Activated T-cell treated with anti-CD3 and anti-CD28 coated beads, Interleukin-2, amount 50 U/mL, for 72 hours (primary cell): ENCODE data around the gene FBXL15. TPM values are rescaled to one million over a fixed set of nuclear protein-coding genes. Genes with fewer than 3 reads are reported as not detected.

Source experiments
- ATAC-seq, 2 donors: fragments of 150-1000 bp; cut with Tn5 transposase; replicated peaks in 1 of 2; 2 replicates each; pipeline ENCODE4 v1.10.0; 2021; ENCODE audit warnings: moderate library complexity in 2 of 2, mild to moderate bottlenecking in 1 of 2
- DNase-seq, 2 donors: peaks; one replicate each; pipeline ENCODE4 v3.0.0; 2021 to 2022; ENCODE audit warnings: mixed read lengths in 1 of 2
- H3K27ac Mint-ChIP-seq: one replicate; pipeline ENCODE4 v1.8.0; 2022; ENCODE audit warnings: mild to moderate bottlenecking, moderate library complexity, mixed read lengths
- H3K27me3 Mint-ChIP-seq: one replicate; pipeline ENCODE4 v1.8.0; 2022; ENCODE audit warnings: low read depth, mixed read lengths
- H3K36me3 Mint-ChIP-seq, 2 donors: one replicate each; pipeline ENCODE4 v1.8.0; 2022; ENCODE audit warnings: mixed read lengths in 2 of 2, mild to moderate bottlenecking in 1 of 2; ENCODE audit not compliant: insufficient read depth in 2 of 2
- H3K4me1 Mint-ChIP-seq: one replicate; pipeline ENCODE4 v1.8.0; 2022; ENCODE audit warnings: low read depth, mixed read lengths
- H3K4me3 Mint-ChIP-seq, 2 donors: one replicate each; pipeline ENCODE4 v1.8.0; 2022; ENCODE audit warnings: mild to moderate bottlenecking in 2 of 2, mixed read lengths in 2 of 2, moderate library complexity in 2 of 2
- H3K9me3 Mint-ChIP-seq, 2 donors: one replicate each; pipeline ENCODE4 v1.8.0; 2022; ENCODE audit warnings: mixed read lengths in 2 of 2
- total RNA-seq, 2 donors: library from RNA; stranded (reverse); gene quantifications; one replicate each; pipeline ENCODE4 v1.2.3, GENCODE V29; 2022

FBXL15 gene
- total RNA-seq, 2 donors from 2014 or later = 15.3 TPM

- peaks cover 49% of the 10 kb centered on the region for H3K4me1 Mint-ChIP-seq
- no peaks in the 10 kb centered on the region for H3K27me3 Mint-ChIP-seq
- no peak overlapping the region for H3K27ac Mint-ChIP-seq
- ATAC-seq (no peak), DNase-seq (no peak)
- no peaks in the 10 kb centered on the region for H3K9me3 Mint-ChIP-seq
- H3K4me3 Mint-ChIP-seq = peak overlapping the region in 1 of 2 donors; percentile 96
- H3K36me3 Mint-ChIP-seq = peaks cover 15 to 33% of the 10 kb centered on the region in 2 donors
These were observed 19.9 kb upstream of the FBXL15 start for GRCh38 chr10:102400598-102401341.

- Mint-ChIP-seq H3K4me1 (peaks cover 52% of the 10 kb centered on the region), H3K27ac (no peak overlapping the region), H3K27me3 (no peaks in the 10 kb centered on the region), H3K36me3 (peaks cover 11 to 29% of the 10 kb centered on the region in 2 donors), H3K9me3 (no peaks in the 10 kb centered on the region), H3K4me3 (peak overlapping the region in 1 of 2 donors; percentile 37)
- ATAC-seq (no peak), DNase-seq (no peak)
These were observed 19.3 kb upstream of the FBXL15 start for GRCh38 chr10:102401342-102401654.

GRCh38 chr10:102401735-102402511 lies 18.7 kb upstream of the FBXL15 start:
- ATAC-seq = no peak
- H3K27me3 Mint-ChIP-seq = no peaks in the 10 kb centered on the region
- no peak overlapping the region for H3K27ac Mint-ChIP-seq
- H3K4me1 Mint-ChIP-seq = peaks cover 52% of the 10 kb centered on the region
- no peaks in the 10 kb centered on the region for H3K9me3 Mint-ChIP-seq
- H3K4me3 Mint-ChIP-seq = no peak overlapping the region
- DNase-seq = no peak
- H3K36me3 Mint-ChIP-seq = peaks cover 10 to 24% of the 10 kb centered on the region in 2 donors

- Mint-ChIP-seq H3K4me1 (peaks cover 50% of the 10 kb centered on the region), H3K9me3 (no peaks in the 10 kb centered on the region), H3K4me3 (no peak overlapping the region), H3K36me3 (peaks cover 10 to 21% of the 10 kb centered on the region in 2 donors), H3K27me3 (no peaks in the 10 kb centered on the region), H3K27ac (no peak overlapping the region)
- DNase-seq (no peak), ATAC-seq (no peak)
These were observed 18.1 kb upstream of the FBXL15 start for GRCh38 chr10:102402512-102402896.

- Mint-ChIP-seq H3K36me3 (peaks cover 9 to 15% of the 10 kb centered on the region in 2 donors), H3K4me3 (no peak overlapping the region)
These were observed 17.5 kb upstream of the FBXL15 start for GRCh38 chr10:102403115-102403514.

GRCh38 chr10:102404361-102405107 lies 16.1 kb upstream of the FBXL15 start:
- Mint-ChIP-seq H3K36me3 (peaks cover 6% of the 10 kb centered on the region in 2 donors), H3K27ac (no peak overlapping the region), H3K4me3 (no peak overlapping the region), H3K9me3 (no peaks in the 10 kb centered on the region), H3K27me3 (peaks cover 2% of the 10 kb centered on the region), H3K4me1 (peaks cover 49% of the 10 kb centered on the region)
- DNase-seq (no peak), ATAC-seq (no peak)

More at GRCh38 chr10:102403115-102403514, 17.5 kb upstream of the FBXL15 start:
- DNase-seq = no peak
- Mint-ChIP-seq H3K27me3 (no peaks in the 10 kb centered on the region), H3K27ac (no peak overlapping the region), H3K4me1 (peaks cover 50% of the 10 kb centered on the region), H3K9me3 (no peaks in the 10 kb centered on the region)
- no peak for ATAC-seq

- Mint-ChIP-seq H3K27me3 (peaks cover 7% of the 10 kb centered on the region), H3K9me3 (no peaks in the 10 kb centered on the region), H3K4me3 (no peak overlapping the region), H3K4me1 (peaks cover 49% of the 10 kb centered on the region), H3K27ac (no peak overlapping the region), H3K36me3 (peaks cover 4% of the 10 kb centered on the region in 2 donors)
- no peak for DNase-seq
- no peak for ATAC-seq
These were observed 15.5 kb upstream of the FBXL15 start for GRCh38 chr10:102405108-102405571.

- no peak for DNase-seq
- no peak for ATAC-seq
- Mint-ChIP-seq H3K4me3 (no peak overlapping the region), H3K36me3 (peaks cover 0 to 2% of the 10 kb centered on the region in 2 donors), H3K27me3 (peaks cover 7% of the 10 kb centered on the region), H3K9me3 (no peaks in the 10 kb centered on the region), H3K27ac (peak overlapping the region; percentile 62), H3K4me1 (peaks cover 46% of the 10 kb centered on the region)
These were observed 15.0 kb upstream of the FBXL15 start for GRCh38 chr10:102405632-102406031.

- Mint-ChIP-seq H3K4me3 (no peak overlapping the region), H3K4me1 (peaks cover 58% of the 10 kb centered on the region), H3K27me3 (peaks cover 7% of the 10 kb centered on the region), H3K36me3 (peaks cover 0 to 2% of the 10 kb centered on the region in 2 donors), H3K9me3 (no peaks in the 10 kb centered on the region), H3K27ac (no peak overlapping the region)
- DNase-seq (no peak), ATAC-seq (no peak)
These were observed 13.8 kb upstream of the FBXL15 start for GRCh38 chr10:102406815-102407214.

GRCh38 chr10:102407425-102408130 lies 13.1 kb upstream of the FBXL15 start:
- DNase-seq (no peak), ATAC-seq (no peak)
- H3K9me3 Mint-ChIP-seq = no peaks in the 10 kb centered on the region
- H3K4me1 Mint-ChIP-seq = peaks cover 62% of the 10 kb centered on the region
- peaks cover 0 to 2% of the 10 kb centered on the region in 2 donors for H3K36me3 Mint-ChIP-seq
- H3K4me3 Mint-ChIP-seq = peak overlapping the region; percentile 67 to 83
- H3K27ac Mint-ChIP-seq = no peak overlapping the region
- peaks cover 7% of the 10 kb centered on the region for H3K27me3 Mint-ChIP-seq

GRCh38 chr10:102408131-102408727 lies 12.4 kb upstream of the FBXL15 start:
- Mint-ChIP-seq H3K4me1 (peaks cover 69% of the 10 kb centered on the region), H3K27ac (peak overlapping the region; percentile 48), H3K9me3 (no peaks in the 10 kb centered on the region), H3K4me3 (peak overlapping the region; percentile 67 to 83), H3K27me3 (peaks cover 7% of the 10 kb centered on the region), H3K36me3 (peaks cover 0 to 2% of the 10 kb centered on the region in 2 donors)
- peak in 1 of 2 donors; percentile 40 for DNase-seq
- ATAC-seq = peak; percentile 6 to 7
